Measurements from ENCODE around the gene PAPOLB.

GRCh38 chr7:4833176-4833575, 28.7 kb downstream of the PAPOLB start:
- TF ChIP-seq TCF7 (CRISPR knock-in tag; IDR thresholded peaks at IDR 0.05; ENCODE audit: low read depth), result no peak
- TF ChIP-seq, protein P1, sequence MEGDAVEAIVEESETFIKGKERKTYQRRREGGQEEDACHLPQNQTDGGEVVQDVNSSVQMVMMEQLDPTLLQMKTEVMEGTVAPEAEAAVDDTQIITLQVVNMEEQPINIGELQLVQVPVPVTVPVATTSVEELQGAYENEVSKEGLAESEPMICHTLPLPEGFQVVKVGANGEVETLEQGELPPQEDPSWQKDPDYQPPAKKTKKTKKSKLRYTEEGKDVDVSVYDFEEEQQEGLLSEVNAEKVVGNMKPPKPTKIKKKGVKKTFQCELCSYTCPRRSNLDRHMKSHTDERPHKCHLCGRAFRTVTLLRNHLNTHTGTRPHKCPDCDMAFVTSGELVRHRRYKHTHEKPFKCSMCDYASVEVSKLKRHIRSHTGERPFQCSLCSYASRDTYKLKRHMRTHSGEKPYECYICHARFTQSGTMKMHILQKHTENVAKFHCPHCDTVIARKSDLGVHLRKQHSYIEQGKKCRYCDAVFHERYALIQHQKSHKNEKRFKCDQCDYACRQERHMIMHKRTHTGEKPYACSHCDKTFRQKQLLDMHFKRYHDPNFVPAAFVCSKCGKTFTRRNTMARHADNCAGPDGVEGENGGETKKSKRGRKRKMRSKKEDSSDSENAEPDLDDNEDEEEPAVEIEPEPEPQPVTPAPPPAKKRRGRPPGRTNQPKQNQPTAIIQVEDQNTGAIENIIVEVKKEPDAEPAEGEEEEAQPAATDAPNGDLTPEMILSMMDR (IDR thresholded peaks at IDR 0.05), result no peak
- TF ChIP-seq, protein P2, sequence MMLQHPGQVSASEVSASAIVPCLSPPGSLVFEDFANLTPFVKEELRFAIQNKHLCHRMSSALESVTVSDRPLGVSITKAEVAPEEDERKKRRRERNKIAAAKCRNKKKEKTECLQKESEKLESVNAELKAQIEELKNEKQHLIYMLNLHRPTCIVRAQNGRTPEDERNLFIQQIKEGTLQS (CRISPR knock-in tag; conservative IDR thresholded peaks at IDR 0.05), result no peak
- TF ChIP-seq NFYB (CRISPR knock-in tag; conservative IDR thresholded peaks at IDR 0.05; ENCODE audit: low read depth), result no peak
- no peak for TF ChIP-seq CREB1 (CRISPR knock-in tag; IDR thresholded peaks at IDR 0.05)
- TF ChIP-seq TP53 (CRISPR knock-in tag; IDR thresholded peaks at IDR 0.05), result no peak
- no peak for TF ChIP-seq CREM (CRISPR knock-in tag; IDR thresholded peaks at IDR 0.05)
- no peak for TF ChIP-seq ZNF423 (CRISPR knock-in tag; IDR thresholded peaks at IDR 0.05)
- TF ChIP-seq ZNF317 (CRISPR knock-in tag; IDR thresholded peaks at IDR 0.05; ENCODE audit: borderline replicate concordance, low read depth), result no peak
- no peak for TF ChIP-seq ZNF263 (CRISPR knock-in tag; IDR thresholded peaks at IDR 0.05; ENCODE audit: low read depth)
- no peak for TF ChIP-seq E2F1 (CRISPR knock-in tag; IDR thresholded peaks at IDR 0.05)
- TF ChIP-seq MAX (CRISPR knock-in tag; IDR thresholded peaks at IDR 0.05), result no peak
- TF ChIP-seq, protein P3, sequence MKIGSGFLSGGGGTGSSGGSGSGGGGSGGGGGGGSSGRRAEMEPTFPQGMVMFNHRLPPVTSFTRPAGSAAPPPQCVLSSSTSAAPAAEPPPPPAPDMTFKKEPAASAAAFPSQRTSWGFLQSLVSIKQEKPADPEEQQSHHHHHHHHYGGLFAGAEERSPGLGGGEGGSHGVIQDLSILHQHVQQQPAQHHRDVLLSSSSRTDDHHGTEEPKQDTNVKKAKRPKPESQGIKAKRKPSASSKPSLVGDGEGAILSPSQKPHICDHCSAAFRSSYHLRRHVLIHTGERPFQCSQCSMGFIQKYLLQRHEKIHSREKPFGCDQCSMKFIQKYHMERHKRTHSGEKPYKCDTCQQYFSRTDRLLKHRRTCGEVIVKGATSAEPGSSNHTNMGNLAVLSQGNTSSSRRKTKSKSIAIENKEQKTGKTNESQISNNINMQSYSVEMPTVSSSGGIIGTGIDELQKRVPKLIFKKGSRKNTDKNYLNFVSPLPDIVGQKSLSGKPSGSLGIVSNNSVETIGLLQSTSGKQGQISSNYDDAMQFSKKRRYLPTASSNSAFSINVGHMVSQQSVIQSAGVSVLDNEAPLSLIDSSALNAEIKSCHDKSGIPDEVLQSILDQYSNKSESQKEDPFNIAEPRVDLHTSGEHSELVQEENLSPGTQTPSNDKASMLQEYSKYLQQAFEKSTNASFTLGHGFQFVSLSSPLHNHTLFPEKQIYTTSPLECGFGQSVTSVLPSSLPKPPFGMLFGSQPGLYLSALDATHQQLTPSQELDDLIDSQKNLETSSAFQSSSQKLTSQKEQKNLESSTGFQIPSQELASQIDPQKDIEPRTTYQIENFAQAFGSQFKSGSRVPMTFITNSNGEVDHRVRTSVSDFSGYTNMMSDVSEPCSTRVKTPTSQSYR (CRISPR knock-in tag; IDR thresholded peaks at IDR 0.05), result no peak
